Neuron (in vitro differentiated cells): Measurements from ENCODE around the gene F5.
A peak's percentile ranks its signal among the peaks of the same experiment; 100 is the strongest.

Experiments
- H2AFZ ChIP-seq: one replicate; pipeline ENCODE4 v1.6.1; 2013; ENCODE audit warnings: low read depth, mild to moderate bottlenecking, inconsistent platforms, low read length, moderate library complexity
- H3K27me3 ChIP-seq: one replicate; pipeline ENCODE4 v1.6.1; 2013; ENCODE audit warnings: low read length; ENCODE audit not compliant: insufficient read depth
- H3K36me3 ChIP-seq: one replicate; pipeline ENCODE4 v1.6.1; 2013; ENCODE audit warnings: low read length; ENCODE audit not compliant: insufficient read depth
- H3K4me1 ChIP-seq: one replicate; pipeline ENCODE4 v1.6.1; 2013; ENCODE audit warnings: low read length; ENCODE audit not compliant: insufficient read depth
- H3K4me3 ChIP-seq: 2 replicates; pipeline ENCODE4 v1.5.1; 2013; ENCODE audit warnings: mild to moderate bottlenecking, low read length, moderate library complexity
- H3K9me3 ChIP-seq: one replicate; pipeline ENCODE4 v1.6.1; 2013; ENCODE audit warnings: low read length

Gene F5

GRCh38 chr1:169586395-169587255 is at the start of gene F5:
TSS of gene F5 (minus strand) at chr1:169586481. CDS start at chr1:169586386, 95 bp downstream.
- Histone ChIP-seq H3K4me3 (no peak within 1 kb of the TSS), H3K36me3 (no peaks in the 10 kb centered on the region), H2AFZ (peak within 1 kb of the TSS; percentile 63), H3K27me3 (peaks cover 5% of the 10 kb centered on the region), H3K9me3 (no peaks in the 10 kb centered on the region), H3K4me1 (no peaks in the 10 kb centered on the region)

- Histone ChIP-seq H3K9me3 (peaks cover 2% of the 10 kb centered on the region), H3K27me3 (no peaks in the 10 kb centered on the region), H3K4me3 (no peak overlapping the region), H3K36me3 (no peaks in the 10 kb centered on the region), H2AFZ (no peak overlapping the region), H3K4me1 (no peaks in the 10 kb centered on the region)
Measured at GRCh38 chr1:169634877-169635276, 48.6 kb upstream of the F5 start.

GRCh38 chr1:169634145-169634544 is 47.9 kb upstream of the F5 start:
- Histone ChIP-seq H3K36me3 (no peaks in the 10 kb centered on the region), H2AFZ (no peak overlapping the region), H3K4me1 (no peaks in the 10 kb centered on the region), H3K27me3 (no peaks in the 10 kb centered on the region), H3K4me3 (no peak overlapping the region), H3K9me3 (peaks cover 2% of the 10 kb centered on the region)

GRCh38 chr1:169631249-169631648 is 45.0 kb upstream of the F5 start:
- Histone ChIP-seq H3K27me3 (no peaks in the 10 kb centered on the region), H3K9me3 (peaks cover 2% of the 10 kb centered on the region), H2AFZ (no peak overlapping the region), H3K4me3 (no peak overlapping the region), H3K4me1 (no peaks in the 10 kb centered on the region), H3K36me3 (no peaks in the 10 kb centered on the region)

- H2AFZ ChIP-seq = no peak within 1 kb of the TSS
Measured at GRCh38 chr1:169630006-169630405, 43.7 kb upstream of the F5 start, which contains the start of gene SELP. TSS of gene SELP (minus strand) at chr1:169630124. CDS start at chr1:169630074, 50 bp downstream.

GRCh38 chr1:169624912-169625311 is 38.6 kb upstream of the F5 start:
- Histone ChIP-seq H3K27me3 (no peaks in the 10 kb centered on the region), H3K9me3 (no peaks in the 10 kb centered on the region), H2AFZ (no peak overlapping the region), H3K36me3 (no peaks in the 10 kb centered on the region), H3K4me3 (no peak overlapping the region), H3K4me1 (no peaks in the 10 kb centered on the region)

More at GRCh38 chr1:169630006-169630405, 43.7 kb upstream of the F5 start, which contains the start of gene SELP:
- Histone ChIP-seq H3K36me3 (no peaks in the 10 kb centered on the region), H3K4me3 (no peak within 1 kb of the TSS), H3K4me1 (no peaks in the 10 kb centered on the region), H3K27me3 (no peaks in the 10 kb centered on the region), H3K9me3 (peaks cover 2% of the 10 kb centered on the region)

GRCh38 chr1:169624122-169624521 is 37.8 kb upstream of the F5 start:
- no peaks in the 10 kb centered on the region for H3K9me3 ChIP-seq
- no peaks in the 10 kb centered on the region for H3K36me3 ChIP-seq
- no peak overlapping the region for H2AFZ ChIP-seq
- no peaks in the 10 kb centered on the region for H3K27me3 ChIP-seq
- no peak overlapping the region for H3K4me3 ChIP-seq
- no peaks in the 10 kb centered on the region for H3K4me1 ChIP-seq

- Histone ChIP-seq H3K4me1 (no peaks in the 10 kb centered on the region), H3K4me3 (no peak overlapping the region), H3K36me3 (no peaks in the 10 kb centered on the region), H2AFZ (no peak overlapping the region), H3K27me3 (no peaks in the 10 kb centered on the region), H3K9me3 (no peaks in the 10 kb centered on the region)
Measured at GRCh38 chr1:169623132-169623926, 37.0 kb upstream of the F5 start.

GRCh38 chr1:169620565-169620964 is 34.3 kb upstream of the F5 start:
- Histone ChIP-seq H3K9me3 (no peaks in the 10 kb centered on the region), H3K4me1 (no peaks in the 10 kb centered on the region), H2AFZ (no peak overlapping the region), H3K36me3 (no peaks in the 10 kb centered on the region), H3K27me3 (no peaks in the 10 kb centered on the region), H3K4me3 (no peak overlapping the region)

- no peaks in the 10 kb centered on the region for H3K9me3 ChIP-seq
- no peaks in the 10 kb centered on the region for H3K27me3 ChIP-seq
- no peaks in the 10 kb centered on the region for H3K4me1 ChIP-seq
- H3K36me3 ChIP-seq = no peaks in the 10 kb centered on the region
- no peak overlapping the region for H3K4me3 ChIP-seq
- H2AFZ ChIP-seq = no peak overlapping the region
Measured at GRCh38 chr1:169618367-169618766, 32.1 kb upstream of the F5 start.

- Histone ChIP-seq H3K9me3 (no peaks in the 10 kb centered on the region), H3K4me3 (no peak overlapping the region), H3K4me1 (no peaks in the 10 kb centered on the region), H2AFZ (no peak overlapping the region), H3K36me3 (no peaks in the 10 kb centered on the region), H3K27me3 (no peaks in the 10 kb centered on the region)
Measured at GRCh38 chr1:169615803-169616202, 29.5 kb upstream of the F5 start.

- H3K4me1 ChIP-seq = no peaks in the 10 kb centered on the region
- no peaks in the 10 kb centered on the region for H3K27me3 ChIP-seq
- H3K4me3 ChIP-seq = no peak overlapping the region
Measured at GRCh38 chr1:169610858-169611257, 24.6 kb upstream of the F5 start.

GRCh38 chr1:169610108-169610507 is 23.8 kb upstream of the F5 start:
- Histone ChIP-seq H3K36me3 (no peaks in the 10 kb centered on the region), H3K4me3 (no peak overlapping the region), H3K9me3 (no peaks in the 10 kb centered on the region), H3K27me3 (no peaks in the 10 kb centered on the region), H3K4me1 (no peaks in the 10 kb centered on the region), H2AFZ (no peak overlapping the region)

More at GRCh38 chr1:169610858-169611257, 24.6 kb upstream of the F5 start:
- Histone ChIP-seq H2AFZ (no peak overlapping the region), H3K9me3 (no peaks in the 10 kb centered on the region), H3K36me3 (no peaks in the 10 kb centered on the region)
